HepG2 (cell line): ENCODE measurements around the gene HIGD1A. TPM values are rescaled to one million over a fixed set of nuclear protein-coding genes. Genes with fewer than 3 reads are reported as not detected.
A peak's percentile ranks its signal among the peaks of the same experiment; 100 is the strongest.

ENCODE experiments used
- ATAD3A ChIP-seq: sonication (generic); formaldehyde crosslinking; IDR thresholded peaks from 2 replicates; pipeline ENCODE4 v1.4.0; 2020; ENCODE audit warnings: missing genetic modification reagents
- CHD4 ChIP-seq: fragments of 200-600 bp; sonication (generic); IDR thresholded peaks from 2 replicates; pipeline ENCODE4 v1.7.0; 2017; ENCODE audit warnings: mild to moderate bottlenecking, low read length, borderline replicate concordance
- E2F5 ChIP-seq: sonication (generic); formaldehyde crosslinking; conservative IDR thresholded peaks from 2 replicates; pipeline ENCODE4 v1.4.0; 2020; ENCODE audit warnings: missing genetic modification reagents
- EEA1 ChIP-seq: sonication (generic); formaldehyde crosslinking; IDR thresholded peaks from 2 replicates; pipeline ENCODE4 v1.5.1; 2020; ENCODE audit warnings: mild to moderate bottlenecking, missing genetic modification reagents, borderline replicate concordance
- HMGXB4 ChIP-seq, 2 experiments: sonication (generic) in 1 of 2; formaldehyde crosslinking in 1 of 2; IDR thresholded peaks; 2 replicates each; pipeline versions ENCODE4 v1.4.0 to v1.6.1; 2018 to 2020; ENCODE audit warnings: missing genetic modification reagents in 2 of 2, borderline replicate concordance in 1 of 2, low read depth in 1 of 2, mild to moderate bottlenecking in 1 of 2, missing biosample characterization in 1 of 2
- MEIS1 ChIP-seq: sonication (generic); formaldehyde crosslinking; IDR thresholded peaks from 2 replicates; pipeline ENCODE4 v1.9.0; 2021; ENCODE audit warnings: mild to moderate bottlenecking, missing genetic modification reagents, moderate library complexity, borderline replicate concordance
- NR2F6 ChIP-seq, 2 experiments: IDR thresholded peaks; 2 replicates each; pipeline ENCODE4 v1.6.1; 2016; ENCODE audit warnings: antibody characterized with exemption in 1 of 2, mild to moderate bottlenecking in 1 of 2
- POGZ ChIP-seq: sonication (generic); formaldehyde crosslinking; IDR thresholded peaks from 2 replicates; pipeline ENCODE4 v1.4.0; 2020; ENCODE audit warnings: mild to moderate bottlenecking, missing genetic modification reagents
- REL ChIP-seq: sonication (generic); formaldehyde crosslinking; conservative IDR thresholded peaks from 2 replicates; pipeline ENCODE4 v1.8.0; 2022; ENCODE audit warnings: mild to moderate bottlenecking, missing genetic modification reagents, moderate library complexity
- REXO4 ChIP-seq: sonication (generic); formaldehyde crosslinking; IDR thresholded peaks from 2 replicates; pipeline ENCODE4 v1.8.0; 2022; ENCODE audit warnings: missing genetic modification reagents, mild to moderate bottlenecking, borderline replicate concordance
- ZBTB34 ChIP-seq: sonication (generic); formaldehyde crosslinking; IDR thresholded peaks from 2 replicates; pipeline ENCODE4 v1.8.0; 2022; ENCODE audit warnings: mild to moderate bottlenecking, missing genetic modification reagents
- ZNF230 ChIP-seq: sonication (generic); formaldehyde crosslinking; IDR thresholded peaks from 2 replicates; pipeline ENCODE4 v1.4.0; 2020; ENCODE audit warnings: mild to moderate bottlenecking, missing genetic modification reagents
- ZNF234 ChIP-seq: sonication (generic); formaldehyde crosslinking; conservative IDR thresholded peaks from 2 replicates; pipeline ENCODE4 v1.5.1; 2020; ENCODE audit warnings: mild to moderate bottlenecking, missing genetic modification reagents
- ZNF317 ChIP-seq: sonication (generic); formaldehyde crosslinking; IDR thresholded peaks from 2 replicates; pipeline ENCODE4 v1.5.0; 2020; ENCODE audit warnings: mild to moderate bottlenecking, missing genetic modification reagents
- ZNF34 ChIP-seq: sonication (generic); formaldehyde crosslinking; IDR thresholded peaks from 2 replicates; pipeline ENCODE4 v1.4.0; 2020; ENCODE audit warnings: mild to moderate bottlenecking, missing genetic modification reagents, borderline replicate concordance
- ZNF354B ChIP-seq: sonication (generic); formaldehyde crosslinking; IDR thresholded peaks from 2 replicates; pipeline ENCODE4 v1.8.0; 2022; ENCODE audit warnings: mild to moderate bottlenecking, missing genetic modification reagents
- ZNF530 ChIP-seq: sonication (generic); formaldehyde crosslinking; IDR thresholded peaks from 2 replicates; pipeline ENCODE4 v1.5.0; 2020; ENCODE audit warnings: low read depth, mild to moderate bottlenecking, missing genetic modification reagents
- ZNF577 ChIP-seq: sonication (generic); formaldehyde crosslinking; IDR thresholded peaks from 2 replicates; pipeline ENCODE4 v1.4.0; 2020; ENCODE audit warnings: mild to moderate bottlenecking, low read depth, missing genetic modification reagents, borderline replicate concordance
- ZNF644 ChIP-seq: IDR thresholded peaks from 2 replicates; pipeline ENCODE4 v1.6.1; 2016; ENCODE audit warnings: low read depth
- ZNF776 ChIP-seq: sonication (generic); formaldehyde crosslinking; IDR thresholded peaks from 2 replicates; pipeline ENCODE4 v1.4.0; 2020; ENCODE audit warnings: mild to moderate bottlenecking, missing genetic modification reagents
- polyA plus RNA-seq, 8 experiments: library from polyadenylated mRNA; depleted of rRNA in 3 of 8; stranded (reverse) in 7 of 8; unstranded in 1 of 8; fragments of >200 nt; fragmentation: Illumina TruSeq in 4 of 8; extraction: Trizol in 4 of 8; gene quantifications; 2 replicates each; pipeline versions ENCODE4 v1.2.1 to v1.2.3, GENCODE V29; 2011 to 2016; ENCODE audit warnings: low read depth in 4 of 8, missing spikeins in 1 of 8, mixed read lengths in 1 of 8; ENCODE audit not compliant: insufficient read depth in 1 of 8
- total RNA-seq, 5 experiments: library from RNA; depleted of rRNA; stranded (reverse); fragments of >200 nt; fragmentation: Illumina TruSeq; extraction: Trizol; gene quantifications; 2 replicates each; pipeline ENCODE4 v1.2.3, GENCODE V29; 2016; ENCODE audit warnings: low read depth in 1 of 5
- TF ChIP-seq, protein P1 (sequence below): sonication (generic); formaldehyde crosslinking; IDR thresholded peaks from 2 replicates; pipeline ENCODE4 v1.4.0; 2020; ENCODE audit warnings: mild to moderate bottlenecking, missing genetic modification reagents
- TF ChIP-seq, protein P2 (sequence below): fragments of 450-650 bp; IDR thresholded peaks from 2 replicates; pipeline ENCODE4 v1.6.1; 2017
- TF ChIP-seq, protein P3 (sequence below): IDR thresholded peaks from 2 replicates; pipeline ENCODE4 v1.6.1; 2016; ENCODE audit warnings: mild to moderate bottlenecking

The HIGD1A gene
- total and polyA plus RNA-seq, 2 of the 13 experiments (the other 11 are each of a cell fraction or from before 2014, with no cell fraction given): 222 to 253 TPM

- TF ChIP-seq ZBTB34 (no peak; the same call in 1 of the 2 replicates), E2F5 (CRISPR knock-in tag) (no peak), ZNF230 (CRISPR knock-in tag) (no peak), ZNF530 (CRISPR knock-in tag) (no peak), ATAD3A (CRISPR knock-in tag) (no peak), ZNF34 (CRISPR knock-in tag) (no peak), MEIS1 (CRISPR knock-in tag) (no peak; the same call in 1 of the 2 replicates), POGZ (CRISPR knock-in tag) (no peak), ZNF234 (CRISPR knock-in tag) (no peak), REL (CRISPR knock-in tag) (no peak), ZNF776 (CRISPR knock-in tag) (no peak), ZNF577 (CRISPR knock-in tag) (no peak), EEA1 (CRISPR knock-in tag) (no peak), ZNF354B (CRISPR knock-in tag) (no peak), ZNF317 (CRISPR knock-in tag) (no peak), HMGXB4 (CRISPR knock-in tag; IDR thresholded peaks at IDR 0.05; ENCODE audit: borderline replicate concordance in 1 of 2, low read depth in 1 of 2) (no peak; a peak in 2 of 4 replicates), CHD4 (no peak), NR2F6 (IDR thresholded peaks at IDR 0.05) (peak; percentile 83), NR2F6 (CRISPR knock-in tag; IDR thresholded peaks at IDR 0.05) (peak; percentile 73), REXO4 (CRISPR knock-in tag) (no peak), ZNF644 (CRISPR knock-in tag) (peak; percentile 12; the same call in 1 of the 2 replicates)
- TF ChIP-seq, protein P1, sequence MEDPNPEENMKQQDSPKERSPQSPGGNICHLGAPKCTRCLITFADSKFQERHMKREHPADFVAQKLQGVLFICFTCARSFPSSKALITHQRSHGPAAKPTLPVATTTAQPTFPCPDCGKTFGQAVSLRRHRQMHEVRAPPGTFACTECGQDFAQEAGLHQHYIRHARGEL (CRISPR knock-in tag): no peak
- TF ChIP-seq, protein P2, sequence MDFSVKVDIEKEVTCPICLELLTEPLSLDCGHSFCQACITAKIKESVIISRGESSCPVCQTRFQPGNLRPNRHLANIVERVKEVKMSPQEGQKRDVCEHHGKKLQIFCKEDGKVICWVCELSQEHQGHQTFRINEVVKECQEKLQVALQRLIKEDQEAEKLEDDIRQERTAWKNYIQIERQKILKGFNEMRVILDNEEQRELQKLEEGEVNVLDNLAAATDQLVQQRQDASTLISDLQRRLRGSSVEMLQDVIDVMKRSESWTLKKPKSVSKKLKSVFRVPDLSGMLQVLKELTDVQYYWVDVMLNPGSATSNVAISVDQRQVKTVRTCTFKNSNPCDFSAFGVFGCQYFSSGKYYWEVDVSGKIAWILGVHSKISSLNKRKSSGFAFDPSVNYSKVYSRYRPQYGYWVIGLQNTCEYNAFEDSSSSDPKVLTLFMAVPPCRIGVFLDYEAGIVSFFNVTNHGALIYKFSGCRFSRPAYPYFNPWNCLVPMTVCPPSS: no peak
- TF ChIP-seq, protein P3, sequence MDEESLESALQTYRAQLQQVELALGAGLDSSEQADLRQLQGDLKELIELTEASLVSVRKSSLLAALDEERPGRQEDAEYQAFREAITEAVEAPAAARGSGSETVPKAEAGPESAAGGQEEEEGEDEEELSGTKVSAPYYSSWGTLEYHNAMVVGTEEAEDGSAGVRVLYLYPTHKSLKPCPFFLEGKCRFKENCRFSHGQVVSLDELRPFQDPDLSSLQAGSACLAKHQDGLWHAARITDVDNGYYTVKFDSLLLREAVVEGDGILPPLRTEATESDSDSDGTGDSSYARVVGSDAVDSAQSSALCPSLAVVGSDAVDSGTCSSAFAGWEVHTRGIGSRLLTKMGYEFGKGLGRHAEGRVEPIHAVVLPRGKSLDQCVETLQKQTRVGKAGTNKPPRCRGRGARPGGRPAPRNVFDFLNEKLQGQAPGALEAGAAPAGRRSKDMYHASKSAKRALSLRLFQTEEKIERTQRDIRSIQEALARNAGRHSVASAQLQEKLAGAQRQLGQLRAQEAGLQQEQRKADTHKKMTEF (CRISPR knock-in tag): peak; percentile 72; the same call in 1 of the 2 replicates
Measured at GRCh38 chr3:42829083-42829627, 24.9 kb upstream of the HIGD1A start (continued).
